WTC11 (cell line): ENCODE measurements around the gene TOX2. TPM values are rescaled to one million over a fixed set of nuclear protein-coding genes. Genes with fewer than 3 reads are reported as not detected.

Experiments
- ATAC-seq: fragments of 200-7000 bp; cut with Tn5 transposase; 2 replicates; pipeline ENCODE4 v1.10.0; 2021; ENCODE audit warnings: mild to moderate bottlenecking, moderate library complexity
- CTCF ChIA-PET: fragments of 300-600 bp; sonication (Branson Sonifier 250); formaldehyde crosslinking; loops from one replicate; lab custom pipeline; 2021; ENCODE audit warnings: antibody characterized with exemption; lab: Charles Lee
- POLR2A ChIA-PET: fragments of 350-600 bp; sonication (Branson Sonifier 250); formaldehyde crosslinking; loops from one replicate; lab custom pipeline; 2021; ENCODE audit warnings: antibody characterized with exemption; lab: Charles Lee
- DNase-seq: peaks from one replicate; pipeline ENCODE4 v3.0.0; 2021; ENCODE audit warnings: low spot score
- H3K27ac Mint-ChIP-seq: 2 replicates; pipeline ENCODE4 v1.8.0; 2021; ENCODE audit warnings: mixed read lengths
- H3K27me3 Mint-ChIP-seq: 2 replicates; pipeline ENCODE4 v1.8.0; 2021; ENCODE audit warnings: low read depth, mild to moderate bottlenecking, moderate library complexity, mixed read lengths
- H3K36me3 Mint-ChIP-seq: 2 replicates; pipeline ENCODE4 v1.8.0; 2021; ENCODE audit warnings: mixed read lengths
- H3K4me1 Mint-ChIP-seq: 2 replicates; pipeline ENCODE4 v1.8.0; 2022; ENCODE audit warnings: mixed read lengths
- H3K4me3 Mint-ChIP-seq: 2 replicates; pipeline ENCODE4 v1.8.0; 2021; ENCODE audit warnings: mild to moderate bottlenecking, moderate library complexity, mixed read lengths
- H3K9me3 Mint-ChIP-seq: 2 replicates; pipeline ENCODE4 v1.8.0; 2021; ENCODE audit warnings: mixed read lengths
- ATF1 ChIP-seq: sonication (generic); formaldehyde crosslinking; IDR thresholded peaks from 2 replicates; pipeline ENCODE4 v1.8.1; 2023; ENCODE audit warnings: mild to moderate bottlenecking, moderate library complexity, missing genetic modification reagents
- CREM ChIP-seq: sonication (generic); formaldehyde crosslinking; IDR thresholded peaks from 2 replicates; pipeline ENCODE4 v1.8.1; 2022; ENCODE audit warnings: mild to moderate bottlenecking, missing genetic modification reagents, moderate library complexity
- ETV6 ChIP-seq: sonication (generic); formaldehyde crosslinking; IDR thresholded peaks from 2 replicates; pipeline ENCODE4 v1.8.1; 2022; ENCODE audit warnings: mild to moderate bottlenecking, missing genetic modification reagents
- FOXJ3 ChIP-seq: sonication (generic); formaldehyde crosslinking; IDR thresholded peaks from 2 replicates; pipeline ENCODE4 v1.9.0; 2021; ENCODE audit warnings: missing genetic modification reagents, mild to moderate bottlenecking, borderline replicate concordance
- HMGA2 ChIP-seq: fragments of 250-450 bp; sonication (Bioruptor Pico); IDR thresholded peaks from 2 replicates; pipeline ENCODE4 v1.4.0; 2021; ENCODE audit warnings: mild to moderate bottlenecking, moderate library complexity
- NR1H2 ChIP-seq: sonication (generic); formaldehyde crosslinking; IDR thresholded peaks from 2 replicates; pipeline ENCODE4 v1.9.0; 2021; ENCODE audit warnings: mild to moderate bottlenecking, moderate library complexity, missing genetic modification reagents
- RORB ChIP-seq: fragments of 250-450 bp; sonication (Bioruptor Pico); IDR thresholded peaks from 2 replicates; pipeline ENCODE4 v1.9.0; 2021; ENCODE audit warnings: mild to moderate bottlenecking
- ZNF121 ChIP-seq: sonication (generic); formaldehyde crosslinking; IDR thresholded peaks from 2 replicates; pipeline ENCODE4 v1.8.0; 2023; ENCODE audit warnings: missing genetic modification reagents
- ZNF396 ChIP-seq: fragments of 250-450 bp; sonication (Bioruptor Pico); IDR thresholded peaks from 2 replicates; pipeline ENCODE4 v1.8.0; 2021; ENCODE audit warnings: mild to moderate bottlenecking, moderate library complexity, borderline replicate concordance
- ZNF671 ChIP-seq: fragments of 250-450 bp; sonication (Bioruptor Pico); IDR thresholded peaks from 2 replicates; pipeline ENCODE4 v1.8.0; 2021; ENCODE audit warnings: mild to moderate bottlenecking
- total RNA-seq: library from RNA; stranded (reverse); gene quantifications from 3 replicates; pipeline ENCODE4 v1.2.3, GENCODE V29; 2021
- TF ChIP-seq, protein P1 (sequence below): sonication (generic); formaldehyde crosslinking; IDR thresholded peaks from 2 replicates; pipeline ENCODE4 v1.8.1; 2023; ENCODE audit warnings: mild to moderate bottlenecking, missing genetic modification reagents, moderate library complexity
- TF ChIP-seq, protein P2 (sequence below): sonication (generic); formaldehyde crosslinking; IDR thresholded peaks from 2 replicates; pipeline ENCODE4 v1.8.1; 2022; ENCODE audit warnings: low read depth, missing genetic modification reagents, borderline replicate concordance
- TF ChIP-seq, protein P3 (sequence below): fragments of 250-450 bp; sonication (Bioruptor Pico); IDR thresholded peaks from 2 replicates; pipeline ENCODE4 v1.9.0; 2021; ENCODE audit warnings: moderate library complexity, mild to moderate bottlenecking, inconsistent platforms, borderline replicate concordance
- TF ChIP-seq, protein P4 (sequence below): sonication (generic); formaldehyde crosslinking; IDR thresholded peaks from 2 replicates; pipeline ENCODE4 v1.8.0; 2023; ENCODE audit warnings: missing genetic modification reagents
- TF ChIP-seq, protein P5 (sequence below): sonication (generic); formaldehyde crosslinking; IDR thresholded peaks from 2 replicates; pipeline ENCODE4 v1.8.1; 2022; ENCODE audit warnings: mild to moderate bottlenecking, moderate library complexity, missing genetic modification reagents
- TF ChIP-seq, protein P6 (sequence below): sonication (generic); formaldehyde crosslinking; IDR thresholded peaks from 2 replicates; pipeline ENCODE4 v1.8.1; 2022; ENCODE audit warnings: mild to moderate bottlenecking, missing genetic modification reagents, moderate library complexity, borderline replicate concordance
- TF ChIP-seq, protein P7 (sequence below): sonication (generic); formaldehyde crosslinking; IDR thresholded peaks from 2 replicates; pipeline ENCODE4 v1.8.0; 2022; ENCODE audit warnings: mild to moderate bottlenecking, missing genetic modification reagents
- TF ChIP-seq, protein P8 (sequence below): sonication (generic); formaldehyde crosslinking; IDR thresholded peaks from 2 replicates; pipeline ENCODE4 v1.8.1; 2022; ENCODE audit warnings: low read depth, mild to moderate bottlenecking, moderate library complexity, missing genetic modification reagents, borderline replicate concordance

The TOX2 gene
- total RNA-seq, 1 experiment from 2014 or later: 3.4 TPM

DNA sequence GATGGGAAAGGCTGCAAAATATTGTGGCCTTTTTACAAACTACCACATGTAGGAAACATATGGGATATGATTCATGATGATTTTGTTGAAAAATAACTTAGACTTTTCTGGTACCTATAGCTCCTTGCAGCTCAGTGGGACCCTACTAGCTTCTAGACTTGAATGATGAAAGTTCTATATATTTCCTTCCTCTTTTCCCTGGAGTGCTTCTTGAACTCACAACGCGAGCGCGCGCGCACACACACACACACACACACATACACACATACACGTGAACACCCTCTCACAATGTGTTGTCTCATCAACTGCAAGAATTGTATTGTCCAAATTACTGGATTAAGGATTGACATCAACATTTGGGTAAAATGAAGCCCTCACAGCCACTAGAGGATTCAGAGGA, 61.9 kb downstream of the TOX2 start (continued):
- TF ChIP-seq ZNF671 (CRISPR knock-in tag) (no peak), ZNF121 (CRISPR knock-in tag) (no peak), NR1H2 (CRISPR knock-in tag) (no peak), CREM (no peak), FOXJ3 (CRISPR knock-in tag) (no peak), ETV6 (no peak)
- TF ChIP-seq, protein P1, sequence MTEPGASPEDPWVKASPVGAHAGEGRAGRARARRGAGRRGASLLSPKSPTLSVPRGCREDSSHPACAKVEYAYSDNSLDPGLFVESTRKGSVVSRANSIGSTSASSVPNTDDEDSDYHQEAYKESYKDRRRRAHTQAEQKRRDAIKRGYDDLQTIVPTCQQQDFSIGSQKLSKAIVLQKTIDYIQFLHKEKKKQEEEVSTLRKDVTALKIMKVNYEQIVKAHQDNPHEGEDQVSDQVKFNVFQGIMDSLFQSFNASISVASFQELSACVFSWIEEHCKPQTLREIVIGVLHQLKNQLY (CRISPR knock-in tag): no peak
- TF ChIP-seq, protein P2, sequence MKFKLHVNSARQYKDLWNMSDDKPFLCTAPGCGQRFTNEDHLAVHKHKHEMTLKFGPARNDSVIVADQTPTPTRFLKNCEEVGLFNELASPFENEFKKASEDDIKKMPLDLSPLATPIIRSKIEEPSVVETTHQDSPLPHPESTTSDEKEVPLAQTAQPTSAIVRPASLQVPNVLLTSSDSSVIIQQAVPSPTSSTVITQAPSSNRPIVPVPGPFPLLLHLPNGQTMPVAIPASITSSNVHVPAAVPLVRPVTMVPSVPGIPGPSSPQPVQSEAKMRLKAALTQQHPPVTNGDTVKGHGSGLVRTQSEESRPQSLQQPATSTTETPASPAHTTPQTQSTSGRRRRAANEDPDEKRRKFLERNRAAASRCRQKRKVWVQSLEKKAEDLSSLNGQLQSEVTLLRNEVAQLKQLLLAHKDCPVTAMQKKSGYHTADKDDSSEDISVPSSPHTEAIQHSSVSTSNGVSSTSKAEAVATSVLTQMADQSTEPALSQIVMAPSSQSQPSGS (CRISPR knock-in tag): no peak
- TF ChIP-seq, protein P3, sequence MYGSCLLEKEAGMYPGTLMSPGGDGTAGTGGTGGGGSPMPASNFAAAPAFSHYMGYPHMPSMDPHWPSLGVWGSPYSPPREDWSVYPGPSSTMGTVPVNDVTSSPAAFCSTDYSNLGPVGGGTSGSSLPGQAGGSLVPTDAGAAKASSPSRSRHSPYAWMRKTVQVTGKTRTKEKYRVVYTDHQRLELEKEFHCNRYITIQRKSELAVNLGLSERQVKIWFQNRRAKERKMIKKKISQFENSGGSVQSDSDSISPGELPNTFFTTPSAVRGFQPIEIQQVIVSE (CRISPR knock-in tag): no peak
- TF ChIP-seq, protein P4, sequence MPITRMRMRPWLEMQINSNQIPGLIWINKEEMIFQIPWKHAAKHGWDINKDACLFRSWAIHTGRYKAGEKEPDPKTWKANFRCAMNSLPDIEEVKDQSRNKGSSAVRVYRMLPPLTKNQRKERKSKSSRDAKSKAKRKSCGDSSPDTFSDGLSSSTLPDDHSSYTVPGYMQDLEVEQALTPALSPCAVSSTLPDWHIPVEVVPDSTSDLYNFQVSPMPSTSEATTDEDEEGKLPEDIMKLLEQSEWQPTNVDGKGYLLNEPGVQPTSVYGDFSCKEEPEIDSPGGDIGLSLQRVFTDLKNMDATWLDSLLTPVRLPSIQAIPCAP: no peak
- TF ChIP-seq, protein P5, sequence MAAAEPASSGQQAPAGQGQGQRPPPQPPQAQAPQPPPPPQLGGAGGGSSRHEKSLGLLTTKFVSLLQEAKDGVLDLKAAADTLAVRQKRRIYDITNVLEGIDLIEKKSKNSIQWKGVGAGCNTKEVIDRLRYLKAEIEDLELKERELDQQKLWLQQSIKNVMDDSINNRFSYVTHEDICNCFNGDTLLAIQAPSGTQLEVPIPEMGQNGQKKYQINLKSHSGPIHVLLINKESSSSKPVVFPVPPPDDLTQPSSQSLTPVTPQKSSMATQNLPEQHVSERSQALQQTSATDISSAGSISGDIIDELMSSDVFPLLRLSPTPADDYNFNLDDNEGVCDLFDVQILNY (CRISPR knock-in tag): no peak

DNA sequence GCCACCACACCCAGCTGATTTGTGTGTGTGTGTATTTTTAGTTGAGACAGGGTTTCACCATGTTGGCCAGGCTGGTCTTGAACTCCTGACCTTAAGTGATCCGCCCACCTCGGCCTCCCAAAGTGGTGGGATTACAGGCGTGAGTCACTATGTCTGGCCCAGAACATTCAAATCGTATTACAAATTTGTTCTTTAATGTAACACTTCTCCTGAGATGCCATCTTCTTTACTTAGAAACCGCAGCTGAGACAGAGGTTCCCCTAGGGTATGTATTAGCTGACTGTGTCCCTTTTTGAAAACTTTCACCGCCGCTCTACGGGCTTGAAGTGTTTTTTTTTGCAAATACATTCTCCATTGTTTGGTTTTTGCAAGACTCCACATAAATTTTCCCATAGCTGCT, 62.6 kb downstream of the TOX2 start:
- no peak for ATAC-seq
- no peak overlapping the region for H3K4me3 Mint-ChIP-seq
- TF ChIP-seq HMGA2 (CRISPR knock-in tag) (no peak), ATF1 (no peak), ZNF396 (CRISPR knock-in tag) (no peak), RORB (CRISPR knock-in tag) (no peak)
- TF ChIP-seq, protein P2 (CRISPR knock-in tag): no peak
- TF ChIP-seq, protein P6, sequence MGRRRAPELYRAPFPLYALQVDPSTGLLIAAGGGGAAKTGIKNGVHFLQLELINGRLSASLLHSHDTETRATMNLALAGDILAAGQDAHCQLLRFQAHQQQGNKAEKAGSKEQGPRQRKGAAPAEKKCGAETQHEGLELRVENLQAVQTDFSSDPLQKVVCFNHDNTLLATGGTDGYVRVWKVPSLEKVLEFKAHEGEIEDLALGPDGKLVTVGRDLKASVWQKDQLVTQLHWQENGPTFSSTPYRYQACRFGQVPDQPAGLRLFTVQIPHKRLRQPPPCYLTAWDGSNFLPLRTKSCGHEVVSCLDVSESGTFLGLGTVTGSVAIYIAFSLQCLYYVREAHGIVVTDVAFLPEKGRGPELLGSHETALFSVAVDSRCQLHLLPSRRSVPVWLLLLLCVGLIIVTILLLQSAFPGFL (CRISPR knock-in tag): no peak
- TF ChIP-seq, protein P7, sequence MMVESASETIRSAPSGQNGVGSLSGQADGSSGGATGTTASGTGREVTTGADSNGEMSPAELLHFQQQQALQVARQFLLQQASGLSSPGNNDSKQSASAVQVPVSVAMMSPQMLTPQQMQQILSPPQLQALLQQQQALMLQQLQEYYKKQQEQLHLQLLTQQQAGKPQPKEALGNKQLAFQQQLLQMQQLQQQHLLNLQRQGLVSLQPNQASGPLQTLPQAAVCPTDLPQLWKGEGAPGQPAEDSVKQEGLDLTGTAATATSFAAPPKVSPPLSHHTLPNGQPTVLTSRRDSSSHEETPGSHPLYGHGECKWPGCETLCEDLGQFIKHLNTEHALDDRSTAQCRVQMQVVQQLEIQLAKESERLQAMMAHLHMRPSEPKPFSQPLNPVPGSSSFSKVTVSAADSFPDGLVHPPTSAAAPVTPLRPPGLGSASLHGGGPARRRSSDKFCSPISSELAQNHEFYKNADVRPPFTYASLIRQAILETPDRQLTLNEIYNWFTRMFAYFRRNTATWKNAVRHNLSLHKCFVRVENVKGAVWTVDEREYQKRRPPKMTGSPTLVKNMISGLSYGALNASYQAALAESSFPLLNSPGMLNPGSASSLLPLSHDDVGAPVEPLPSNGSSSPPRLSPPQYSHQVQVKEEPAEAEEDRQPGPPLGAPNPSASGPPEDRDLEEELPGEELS (CRISPR knock-in tag): no peak
- TF ChIP-seq, protein P8, sequence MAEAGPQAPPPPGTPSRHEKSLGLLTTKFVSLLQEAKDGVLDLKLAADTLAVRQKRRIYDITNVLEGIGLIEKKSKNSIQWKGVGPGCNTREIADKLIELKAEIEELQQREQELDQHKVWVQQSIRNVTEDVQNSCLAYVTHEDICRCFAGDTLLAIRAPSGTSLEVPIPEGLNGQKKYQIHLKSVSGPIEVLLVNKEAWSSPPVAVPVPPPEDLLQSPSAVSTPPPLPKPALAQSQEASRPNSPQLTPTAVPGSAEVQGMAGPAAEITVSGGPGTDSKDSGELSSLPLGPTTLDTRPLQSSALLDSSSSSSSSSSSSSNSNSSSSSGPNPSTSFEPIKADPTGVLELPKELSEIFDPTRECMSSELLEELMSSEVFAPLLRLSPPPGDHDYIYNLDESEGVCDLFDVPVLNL (CRISPR knock-in tag): no peak
- H3K36me3 Mint-ChIP-seq: no peaks in the 10 kb centered on the region
- DNase-seq: no peak
- POLR2A ChIA-PET: no interaction called here
- no peak overlapping the region for H3K27ac Mint-ChIP-seq
- H3K27me3 Mint-ChIP-seq: peaks cover 2% of the 10 kb centered on the region; the same call in 1 of the 2 replicates
- H3K9me3 Mint-ChIP-seq: no peaks in the 10 kb centered on the region; the same call in 1 of the 2 replicates
- H3K4me1 Mint-ChIP-seq: peaks cover 6% of the 10 kb centered on the region; the same call in 1 of the 2 replicates
- CTCF ChIA-PET: interaction anchor here (0.9 kb wide), 1 partner anchor 137 kb away, joined by 7 read pairs; no protein-coding TSS in a partner anchor
